SK-N-MC (cell line): Measurements from ENCODE around the gene TMEM59L.

ENCODE experiments used
- EZH2 ChIP-seq: fragments of 200-600 bp; sonication (generic); IDR thresholded peaks from one replicate; pipeline ENCODE4 v1.6.1; 2017; ENCODE audit warnings: antibody characterized with exemption
- FOXP2 ChIP-seq: optimal IDR thresholded peaks from 2 replicates; pipeline ENCODE3; 2011; ENCODE audit warnings: mild to moderate bottlenecking, moderate library complexity; ENCODE audit not compliant: insufficient read depth; ENCODE audit errors: extremely low read length, control extremely low read depth
- POLR2AphosphoS5 ChIP-seq: IDR thresholded peaks from 2 replicates; pipeline ENCODE4 v1.6.1; 2012; ENCODE audit warnings: mild to moderate bottlenecking, low read depth, low read length, borderline replicate concordance

DNA sequence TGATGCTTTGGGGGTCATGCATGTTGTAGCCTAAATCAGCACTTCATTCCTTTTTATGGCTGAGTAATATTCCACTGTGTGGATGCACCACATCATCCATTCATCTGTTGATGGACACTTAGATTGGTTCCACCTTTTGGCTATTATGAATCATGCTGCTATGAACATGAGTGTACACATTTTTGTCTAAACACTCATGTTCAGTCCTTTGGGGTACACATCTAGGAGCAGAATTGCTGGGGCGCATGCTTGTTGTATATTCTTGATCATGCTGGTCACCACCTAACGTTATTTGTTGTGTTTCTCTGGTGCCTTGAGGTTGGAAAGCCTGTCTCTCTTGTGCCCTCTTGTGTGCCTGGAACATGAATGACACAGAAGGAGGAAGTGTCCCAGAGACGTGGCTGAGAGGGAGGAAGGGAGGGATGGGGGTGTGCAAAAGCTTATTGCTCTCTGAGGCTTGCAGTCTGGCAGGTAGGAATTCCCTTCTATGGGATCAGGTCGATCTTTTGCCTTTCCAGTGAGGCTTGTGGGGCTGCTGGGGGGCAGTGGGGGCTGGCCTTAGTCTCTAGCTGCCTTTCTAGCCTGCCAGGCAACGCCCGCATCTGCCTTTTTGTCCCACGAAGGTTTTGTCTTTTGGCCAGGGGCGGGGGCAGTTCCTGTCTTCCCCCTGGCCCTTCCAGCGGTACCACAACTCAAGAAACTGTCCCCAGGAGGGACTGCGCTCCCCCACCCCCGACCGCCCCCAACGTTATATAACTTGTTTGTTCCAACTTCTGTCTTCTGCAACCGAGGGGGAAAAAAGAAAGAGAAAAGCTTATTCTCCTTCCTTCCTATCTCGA is 31.7 kb downstream of the TMEM59L start:
- TF ChIP-seq EZH2: no peak
- no peak for TF ChIP-seq POLR2AphosphoS5
- TF ChIP-seq FOXP2: no peak
